ENCODE measurements around the gene C1QL2.

C1QL2 gene

GRCh38 chr2:119195001-119195400 lies 36.5 kb upstream of the C1QL2 start:
- no peak for TF ChIP-seq FOXP2 (optimal IDR thresholded peaks at IDR 0.05; ENCODE audit: borderline replicate concordance, extremely low read depth, extremely low read length, insufficient read depth)
- no peak for TF ChIP-seq SIN3A (IDR thresholded peaks at IDR 0.05; ENCODE audit: borderline replicate concordance, insufficient read depth, low read length)
- TF ChIP-seq REST (IDR thresholded peaks at IDR 0.05; ENCODE audit: insufficient read depth in 1 of 2, low read depth in 2 of 2, low read length in 2 of 2), result no peak
- no peak for TF ChIP-seq POLR2AphosphoS5 (IDR thresholded peaks at IDR 0.05; ENCODE audit: low read depth, low read length)
- TF ChIP-seq TAF1 (IDR thresholded peaks at IDR 0.05; ENCODE audit: borderline replicate concordance, insufficient read depth, low read length), result no peak

- no peak for TF ChIP-seq POLR2AphosphoS5 (IDR thresholded peaks at IDR 0.05; ENCODE audit: low read depth, low read length)
- no peak for TF ChIP-seq SIN3A (IDR thresholded peaks at IDR 0.05; ENCODE audit: borderline replicate concordance, insufficient read depth, low read length)
- TF ChIP-seq FOXP2 (optimal IDR thresholded peaks at IDR 0.05; ENCODE audit: borderline replicate concordance, extremely low read depth, extremely low read length, insufficient read depth), result no peak
- TF ChIP-seq REST (IDR thresholded peaks at IDR 0.05; ENCODE audit: insufficient read depth in 1 of 2, low read depth in 2 of 2, low read length in 2 of 2), result no peak
- no peak for TF ChIP-seq TAF1 (IDR thresholded peaks at IDR 0.05; ENCODE audit: borderline replicate concordance, insufficient read depth, low read length)
These were observed 34.3 kb upstream of the C1QL2 start for GRCh38 chr2:119192893-119193292.

- TF ChIP-seq TAF1 (IDR thresholded peaks at IDR 0.05; ENCODE audit: borderline replicate concordance, insufficient read depth, low read length), result no peak
- no peak for TF ChIP-seq SIN3A (IDR thresholded peaks at IDR 0.05; ENCODE audit: borderline replicate concordance, insufficient read depth, low read length)
- TF ChIP-seq FOXP2 (optimal IDR thresholded peaks at IDR 0.05; ENCODE audit: borderline replicate concordance, extremely low read depth, extremely low read length, insufficient read depth), result no peak
- no peak for TF ChIP-seq REST (IDR thresholded peaks at IDR 0.05; ENCODE audit: insufficient read depth in 1 of 2, low read depth in 2 of 2, low read length in 2 of 2)
- no peak for TF ChIP-seq POLR2AphosphoS5 (IDR thresholded peaks at IDR 0.05; ENCODE audit: low read depth, low read length)
These were observed 32.0 kb upstream of the C1QL2 start for GRCh38 chr2:119190321-119191111.

- TF ChIP-seq TAF1 (IDR thresholded peaks at IDR 0.05; ENCODE audit: borderline replicate concordance, insufficient read depth, low read length) (no peak), FOXP2 (optimal IDR thresholded peaks at IDR 0.05; ENCODE audit: borderline replicate concordance, extremely low read depth, extremely low read length, insufficient read depth) (no peak)
These were observed 26.0 kb upstream of the C1QL2 start for GRCh38 chr2:119184512-119184911.

GRCh38 chr2:119181791-119182445 lies 23.4 kb upstream of the C1QL2 start:
- TF ChIP-seq FOXP2 (optimal IDR thresholded peaks at IDR 0.05; ENCODE audit: borderline replicate concordance, extremely low read depth, extremely low read length, insufficient read depth) (no peak), REST (IDR thresholded peaks at IDR 0.05; ENCODE audit: insufficient read depth in 1 of 2, low read depth in 2 of 2, low read length in 2 of 2) (no peak), SIN3A (IDR thresholded peaks at IDR 0.05; ENCODE audit: borderline replicate concordance, insufficient read depth, low read length) (no peak), POLR2AphosphoS5 (IDR thresholded peaks at IDR 0.05; ENCODE audit: low read depth, low read length) (no peak), TAF1 (IDR thresholded peaks at IDR 0.05; ENCODE audit: borderline replicate concordance, insufficient read depth, low read length) (no peak)

Measured in PFSK-1 (cell line).